Measurements from ENCODE around the gene BACH2.
"Not testable (repeated sequence)": the region's sequence is repeated elsewhere in the genome, so short reads cannot be mapped to it uniquely, and the experiment has no call there.

Gene BACH2

GRCh38 chr6:90149280-90149679 is 147.4 kb downstream of the BACH2 start:
- DNase-seq, result no peak

- DNase-seq, result no peak
Observed at GRCh38 chr6:90148867-90149266, 147.8 kb downstream of the BACH2 start.

GRCh38 chr6:90146921-90147649 is 149.6 kb downstream of the BACH2 start:
- DNase-seq, result no peak

GRCh38 chr6:90146024-90146423 is 150.6 kb downstream of the BACH2 start:
- no peak for DNase-seq

- no peak for DNase-seq
Observed at GRCh38 chr6:90144928-90145555, 151.6 kb downstream of the BACH2 start.

GRCh38 chr6:90144396-90144795 is 152.2 kb downstream of the BACH2 start:
- DNase-seq, result no peak

- no peak for DNase-seq
Observed at GRCh38 chr6:90140683-90141082, 156.0 kb downstream of the BACH2 start.

- DNase-seq, result no peak
Observed at GRCh38 chr6:90139272-90139817, 157.3 kb downstream of the BACH2 start.

- DNase-seq, result no peak
Observed at GRCh38 chr6:90136837-90137568, 159.6 kb downstream of the BACH2 start.

GRCh38 chr6:90136176-90136575 is 160.5 kb downstream of the BACH2 start:
- no peak for DNase-seq

- DNase-seq, result no peak
Observed at GRCh38 chr6:90135667-90136066, 161.0 kb downstream of the BACH2 start.

- not testable (repeated sequence) for DNase-seq
Observed at GRCh38 chr6:90133664-90134063, 163.0 kb downstream of the BACH2 start.

GRCh38 chr6:90131614-90132423 is 164.8 kb downstream of the BACH2 start:
- DNase-seq, result no peak

- no peak for DNase-seq
Observed at GRCh38 chr6:90131125-90131524, 165.5 kb downstream of the BACH2 start.

GRCh38 chr6:90128687-90129086 is 168.0 kb downstream of the BACH2 start:
- not testable (repeated sequence) for DNase-seq

GRCh38 chr6:90127595-90127994 is 169.0 kb downstream of the BACH2 start:
- no peak for DNase-seq

GRCh38 chr6:90126839-90127238 is 169.8 kb downstream of the BACH2 start:
- no peak for DNase-seq

- no peak for DNase-seq
Observed at GRCh38 chr6:90126181-90126580, 170.5 kb downstream of the BACH2 start.

GRCh38 chr6:90124874-90125510 is 171.7 kb downstream of the BACH2 start:
- DNase-seq, result no peak

GRCh38 chr6:90123831-90124230 is 172.8 kb downstream of the BACH2 start:
- no peak for DNase-seq

GRCh38 chr6:90121982-90122381 is 174.7 kb downstream of the BACH2 start:
- no peak for DNase-seq

GRCh38 chr6:90120327-90120726 is 176.3 kb downstream of the BACH2 start:
- no peak for DNase-seq
